H1 (cell line): ENCODE measurements around the gene TBPL2.

Experiments used
- CTCF ChIP-seq, 3 experiments: IDR thresholded peaks; 1 replicate in 2 of 3; 2 replicates in 1 of 3; pipeline versions ENCODE4 v1.5.1 to v1.6.1; 2011; ENCODE audit warnings: low read length in 3 of 3, mild to moderate bottlenecking in 3 of 3, inconsistent platforms in 2 of 3, low read depth in 1 of 3, moderate library complexity in 1 of 3; ENCODE audit not compliant: insufficient read depth in 1 of 3; ENCODE audit errors: control extremely low read depth in 1 of 3
- EZH2 ChIP-seq: fragments of 200-600 bp; sonication (generic); IDR thresholded peaks from 2 replicates; pipeline ENCODE4 v1.7.1; 2012; ENCODE audit warnings: low read depth, mild to moderate bottlenecking, moderate library complexity, low read length, inconsistent platforms; ENCODE audit not compliant: severe bottlenecking
- JUND ChIP-seq: IDR thresholded peaks from 2 replicates; pipeline ENCODE4 v1.6.1; 2011; ENCODE audit warnings: mild to moderate bottlenecking, improper control_type of control experiment, low read length
- NRF1 ChIP-seq: IDR thresholded peaks from 2 replicates; pipeline ENCODE4 v1.6.1; 2011; ENCODE audit warnings: mild to moderate bottlenecking, low read depth, low read length, improper control_type of control experiment
- POLR2A ChIP-seq, 2 experiments: IDR thresholded peaks; 1 replicate in 1 of 2; 2 replicates in 1 of 2; pipeline ENCODE4 v1.6.1; 2011; ENCODE audit warnings: low read depth in 2 of 2, low read length in 2 of 2, mild to moderate bottlenecking in 2 of 2; ENCODE audit errors: control extremely low read depth in 1 of 2
- POLR2AphosphoS5 ChIP-seq: IDR thresholded peaks from 2 replicates; pipeline ENCODE4 v1.6.1; 2011; ENCODE audit warnings: low read depth, low read length
- RNF2 ChIP-seq: fragments of 200-900, 300-1000 bp; sonication (generic); IDR thresholded peaks from 2 replicates; pipeline ENCODE4 v1.7.1; 2016; ENCODE audit warnings: borderline replicate concordance, low read depth, mild to moderate bottlenecking, antibody characterized with exemption, low read length; ENCODE audit not compliant: poor library complexity, severe bottlenecking; ENCODE audit errors: missing control alignments
- SRF ChIP-seq: IDR thresholded peaks from 2 replicates; pipeline ENCODE4 v1.6.1; 2011; ENCODE audit warnings: mild to moderate bottlenecking, low read depth, low read length, moderate library complexity
- SUZ12 ChIP-seq: fragments of 200-600 bp; sonication (generic); IDR thresholded peaks from 2 replicates; pipeline ENCODE4 v1.6.1; 2012; ENCODE audit warnings: mild to moderate bottlenecking, inconsistent platforms, low read length, moderate library complexity, mixed read lengths
- YY1 ChIP-seq: IDR thresholded peaks from 2 replicates; pipeline ENCODE4 v1.6.1; 2011; ENCODE audit warnings: low read depth, mild to moderate bottlenecking, low read length
- ZNF274 ChIP-seq: IDR thresholded peaks from 2 replicates; pipeline ENCODE4 v1.7.0; 2012; ENCODE audit warnings: low read length, borderline replicate concordance; ENCODE audit errors: extremely low read depth

- TF ChIP-seq POLR2AphosphoS5 (no peak), NRF1 (no peak), ZNF274 (no peak), CTCF (IDR thresholded peaks at IDR 0.05; ENCODE audit: control extremely low read depth in 1 of 3, insufficient read depth in 1 of 3, low read depth in 1 of 3, low read length in 3 of 3) (no peak), SRF (no peak), RNF2 (no peak), EZH2 (no peak), JUND (no peak), POLR2A (IDR thresholded peaks at IDR 0.05; ENCODE audit: control extremely low read depth in 1 of 2, low read depth in 2 of 2, low read length in 2 of 2) (no peak), YY1 (no peak), SUZ12 (no peak)
These were observed 55.9 kb downstream of the TBPL2 start for GRCh38 chr14:55384536-55384935.
